ENCODE results near the gene USP50.
"Not testable (repeated sequence)": the region's sequence is repeated elsewhere in the genome, so short reads cannot be mapped to it uniquely, and the experiment has no call there.

The USP50 gene

DNA sequence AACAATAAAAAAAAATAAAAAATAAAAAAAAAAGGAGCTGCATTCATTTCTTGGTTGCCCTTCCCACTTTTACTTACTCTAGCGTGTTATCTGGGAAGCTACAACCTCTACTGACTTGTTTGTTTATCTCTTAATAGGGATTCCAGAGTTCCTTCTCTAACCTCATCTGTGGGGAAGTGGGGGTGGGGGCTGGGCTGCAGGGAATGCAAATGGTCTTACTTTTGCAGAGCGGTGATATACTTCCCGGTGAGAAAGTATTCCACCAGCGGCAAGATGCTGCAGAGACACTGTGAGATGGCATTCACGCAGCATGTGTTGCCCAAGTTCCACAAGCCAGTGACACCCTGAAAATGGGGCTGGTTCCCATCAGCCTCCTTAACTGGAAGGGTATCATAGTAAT lies 2.1 kb downstream of the USP50 start:
- no peak for DNase-seq (ENCODE audit: low read depth in 1 of 2, low spot score in 1 of 2)
- TF ChIP-seq JUND (IDR thresholded peaks at IDR 0.05; ENCODE audit: low read depth): no peak
- in situ Hi-C loops (cut with HindIII; ENCODE audit: low pct_unique_long_range_greater_than_20kb, low sequenced_read_pairs): no loop called here

- in situ Hi-C loops (cut with HindIII; ENCODE audit: low pct_unique_long_range_greater_than_20kb, low sequenced_read_pairs): no loop called here
- no peak for DNase-seq (ENCODE audit: low read depth in 1 of 2, low spot score in 1 of 2)
- TF ChIP-seq JUND (IDR thresholded peaks at IDR 0.05; ENCODE audit: low read depth): no peak
Observed at GRCh38 chr15:50543556-50543955, 2.9 kb downstream of the USP50 start.

DNA sequence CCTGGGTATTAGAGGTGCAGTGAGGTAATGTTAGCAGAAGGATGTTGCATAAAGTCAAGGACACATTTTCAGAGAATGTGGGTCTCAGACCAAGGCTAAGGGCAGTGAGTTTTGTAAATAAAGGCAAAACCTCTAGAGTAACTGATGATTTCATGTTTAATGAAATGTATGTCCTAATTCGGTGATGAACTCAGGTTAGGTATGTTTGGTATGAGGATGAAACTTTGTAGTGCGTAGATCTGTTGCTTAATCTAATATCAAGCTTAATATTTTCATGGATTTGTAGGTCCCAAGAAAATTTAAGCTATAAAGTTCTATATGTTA lies 3.6 kb downstream of the USP50 start:
- no peak for TF ChIP-seq JUND (IDR thresholded peaks at IDR 0.05; ENCODE audit: low read depth)
- DNase-seq (ENCODE audit: low read depth in 1 of 2, low spot score in 1 of 2): no peak
- in situ Hi-C loops (cut with HindIII; ENCODE audit: low pct_unique_long_range_greater_than_20kb, low sequenced_read_pairs): no loop called here

DNA sequence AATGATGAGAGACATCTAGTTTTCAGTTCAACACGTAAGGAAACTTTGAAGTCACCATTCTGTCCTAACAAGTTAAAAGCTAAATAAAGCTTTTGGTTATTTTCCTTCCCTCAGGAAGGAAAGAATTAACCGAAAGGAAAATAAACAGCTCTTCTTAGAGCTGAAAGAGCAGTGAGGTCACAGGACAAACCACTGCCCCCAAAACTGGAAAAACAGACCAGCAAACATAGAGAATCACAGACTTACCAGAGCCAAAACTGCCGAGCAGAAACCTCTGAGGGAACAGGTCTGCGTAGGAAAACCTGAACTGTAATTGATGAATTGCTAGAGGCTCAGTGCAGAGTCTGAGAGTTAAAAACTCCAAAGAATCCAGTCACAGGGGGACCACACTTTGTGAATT lies 14.7 kb downstream of the USP50 start:
- in situ Hi-C loops (cut with HindIII; ENCODE audit: low pct_unique_long_range_greater_than_20kb, low sequenced_read_pairs): no loop called here
- no peak for TF ChIP-seq JUND (IDR thresholded peaks at IDR 0.05; ENCODE audit: low read depth)
- no peak for DNase-seq (ENCODE audit: low read depth in 1 of 2, low spot score in 1 of 2)

DNA sequence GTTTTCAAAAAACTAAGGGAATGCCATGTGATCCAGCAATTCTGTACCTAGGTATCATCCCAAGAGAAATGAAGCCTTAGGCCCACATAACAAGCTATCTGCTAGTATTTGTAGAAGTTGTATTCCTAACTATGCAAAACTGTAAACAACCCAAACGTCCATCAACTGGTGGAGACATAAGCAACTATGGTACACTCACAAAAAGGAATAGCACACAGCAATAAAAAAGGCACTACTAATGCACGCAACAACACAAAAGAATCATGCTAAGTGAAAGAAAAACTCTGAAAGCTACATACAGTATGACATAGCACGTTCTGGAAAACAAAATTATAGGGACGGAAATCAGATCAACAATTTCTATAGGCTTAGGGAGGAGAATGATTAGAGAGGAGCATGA lies 15.3 kb downstream of the USP50 start:
- in situ Hi-C loops (cut with HindIII; ENCODE audit: low pct_unique_long_range_greater_than_20kb, low sequenced_read_pairs): no loop called here

GRCh38 chr15:50523851-50524251 lies 22.6 kb downstream of the USP50 start:
- in situ Hi-C loops (cut with HindIII; ENCODE audit: low pct_unique_long_range_greater_than_20kb, low sequenced_read_pairs): no loop called here
- DNase-seq (ENCODE audit: low read depth in 1 of 2, low spot score in 1 of 2): no peak

More for the DNA sequence above, 15.3 kb downstream of the USP50 start:
- TF ChIP-seq JUND (IDR thresholded peaks at IDR 0.05; ENCODE audit: low read depth): no peak
- DNase-seq (ENCODE audit: low read depth in 1 of 2, low spot score in 1 of 2): no peak

DNA sequence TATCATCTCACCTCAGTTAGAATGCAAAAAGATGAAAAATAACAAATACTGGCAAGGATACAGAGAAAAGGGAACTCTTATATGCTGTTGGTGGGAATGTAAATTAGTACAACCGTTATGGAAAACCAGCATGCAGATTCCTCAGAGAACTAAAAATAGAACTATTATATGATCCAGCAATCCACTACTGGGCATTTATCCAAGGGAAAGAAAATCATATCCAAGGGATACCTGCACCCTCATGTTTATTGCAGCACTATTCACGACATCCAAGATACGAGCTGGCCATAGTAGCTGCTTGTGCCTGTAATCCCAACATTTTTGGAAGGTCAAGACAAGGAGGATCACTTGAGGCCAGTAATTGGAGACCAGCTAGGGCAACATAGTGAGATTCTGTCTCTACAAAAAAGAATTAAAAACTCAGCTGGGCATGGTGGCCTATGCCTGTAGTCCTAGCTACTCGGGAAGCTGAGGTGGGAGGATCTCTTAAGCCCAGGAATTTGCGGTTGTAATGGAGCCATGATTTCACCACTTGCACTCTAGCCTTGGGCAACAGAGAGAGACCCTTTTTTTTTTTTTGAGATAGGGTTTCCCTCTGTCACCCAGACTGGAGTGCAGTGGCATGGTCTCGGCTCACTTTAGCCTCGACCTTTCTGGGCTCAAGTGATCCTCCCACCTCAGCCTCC lies 26.6 kb downstream of the USP50 start:
- in situ Hi-C loops (cut with HindIII; ENCODE audit: low pct_unique_long_range_greater_than_20kb, low sequenced_read_pairs): no loop called here
- no peak for TF ChIP-seq JUND (IDR thresholded peaks at IDR 0.05; ENCODE audit: low read depth)

More at GRCh38 chr15:50523851-50524251, 22.6 kb downstream of the USP50 start:
- TF ChIP-seq JUND (IDR thresholded peaks at IDR 0.05; ENCODE audit: low read depth): no peak

GRCh38 chr15:50513001-50513400 lies 33.5 kb downstream of the USP50 start:
- in situ Hi-C loops (cut with HindIII; ENCODE audit: low pct_unique_long_range_greater_than_20kb, low sequenced_read_pairs): no loop called here
- DNase-seq (ENCODE audit: low read depth in 1 of 2, low spot score in 1 of 2): no peak
- no peak for TF ChIP-seq JUND (IDR thresholded peaks at IDR 0.05; ENCODE audit: low read depth)

More for the DNA sequence above, 26.6 kb downstream of the USP50 start:
- no peak for DNase-seq (ENCODE audit: low read depth in 1 of 2, low spot score in 1 of 2)

DNA sequence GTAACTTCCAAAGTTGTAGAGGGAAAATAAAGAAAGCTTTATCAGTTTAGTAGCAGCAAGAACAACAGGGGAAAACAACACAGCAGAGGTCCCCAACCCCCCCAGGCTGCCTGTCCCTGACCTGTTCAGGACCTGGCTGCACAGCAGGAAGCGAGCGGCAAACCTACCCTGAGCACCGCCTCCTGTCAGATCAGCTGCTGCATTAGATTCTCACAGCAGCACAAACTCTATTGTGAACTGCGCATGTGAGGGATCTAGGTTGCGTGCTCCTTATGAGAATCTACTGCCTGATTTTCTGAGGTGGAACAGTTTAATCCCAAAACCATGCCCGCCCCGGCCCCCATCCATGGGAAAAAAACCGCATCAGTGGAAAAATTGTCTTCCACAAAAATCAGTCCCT lies 40.3 kb downstream of the USP50 start:
- no peak for DNase-seq (ENCODE audit: low read depth in 1 of 2, low spot score in 1 of 2)
- in situ Hi-C loops (cut with HindIII; ENCODE audit: low pct_unique_long_range_greater_than_20kb, low sequenced_read_pairs): no loop called here
- no peak for TF ChIP-seq JUND (IDR thresholded peaks at IDR 0.05; ENCODE audit: low read depth)

DNA sequence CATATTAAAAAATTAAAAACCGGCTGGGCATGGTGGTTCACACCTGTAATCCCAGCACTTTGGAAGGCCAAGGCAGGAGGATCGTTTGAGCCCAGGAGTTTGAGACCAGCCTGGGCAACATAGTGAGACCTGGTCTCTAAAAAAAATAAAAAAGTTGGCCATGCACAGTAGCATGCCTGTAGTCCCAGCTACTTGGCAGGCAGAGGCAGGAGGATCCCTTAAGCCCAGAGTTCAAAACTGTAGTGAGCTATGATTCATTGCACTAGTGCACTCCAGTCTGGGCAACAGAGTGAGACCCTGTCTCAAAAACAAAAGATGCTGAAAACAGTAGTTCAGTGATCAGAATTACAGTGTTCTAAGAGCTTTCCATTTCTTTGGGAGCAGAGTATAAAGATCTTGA lies 40.8 kb downstream of the USP50 start:
- in situ Hi-C loops (cut with HindIII; ENCODE audit: low pct_unique_long_range_greater_than_20kb, low sequenced_read_pairs); DNase-seq (ENCODE audit: low read depth in 1 of 2, low spot score in 1 of 2): not testable (repeated sequence)

DNA sequence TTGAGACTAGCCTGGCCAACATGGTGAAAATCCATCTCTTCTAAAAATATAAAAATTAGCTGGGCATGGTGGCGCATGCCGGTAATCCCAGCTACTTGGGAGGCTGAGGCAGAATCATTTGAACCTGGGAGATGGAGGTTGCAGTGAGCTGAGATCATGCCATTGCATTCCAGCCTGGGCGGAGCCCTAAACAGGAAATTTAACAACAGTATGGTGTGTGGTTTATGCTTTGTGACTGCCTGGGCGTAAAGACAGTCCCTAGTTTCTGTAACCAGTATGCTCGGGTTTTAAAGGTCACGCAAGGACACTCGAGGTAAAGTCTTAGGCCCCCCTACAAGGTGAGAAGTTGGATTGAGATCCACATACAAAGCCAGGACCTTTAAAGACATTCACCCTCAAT lies 43.3 kb downstream of the USP50 start:
- in situ Hi-C loops (cut with HindIII; ENCODE audit: low pct_unique_long_range_greater_than_20kb, low sequenced_read_pairs): no loop called here
- no peak for DNase-seq (ENCODE audit: low read depth in 1 of 2, low spot score in 1 of 2)

DNA sequence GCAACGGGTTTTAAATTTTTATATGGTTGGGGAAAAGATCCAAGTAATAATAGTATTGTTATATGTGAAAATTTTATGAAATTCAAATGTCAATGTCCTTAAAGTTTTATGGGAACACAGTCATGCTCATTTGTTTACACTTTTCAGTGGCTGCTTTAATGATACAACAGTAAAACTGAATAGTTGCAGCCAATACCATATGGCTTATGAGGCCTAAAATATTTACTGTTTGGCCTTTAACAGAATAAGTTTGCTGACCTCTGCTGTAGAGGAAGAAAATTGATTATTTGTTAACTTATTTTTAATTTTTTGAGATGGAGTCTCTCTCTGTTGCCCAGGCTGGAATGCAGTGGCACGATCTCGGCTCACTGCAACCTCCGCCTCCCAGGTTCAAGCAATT lies 44.7 kb downstream of the USP50 start:
- DNase-seq (ENCODE audit: low read depth in 1 of 2, low spot score in 1 of 2): no peak
- in situ Hi-C loops (cut with HindIII; ENCODE audit: low pct_unique_long_range_greater_than_20kb, low sequenced_read_pairs): no loop called here
- no peak for TF ChIP-seq JUND (IDR thresholded peaks at IDR 0.05; ENCODE audit: low read depth)

More for the DNA sequence above, 43.3 kb downstream of the USP50 start:
- TF ChIP-seq JUND (IDR thresholded peaks at IDR 0.05; ENCODE audit: low read depth): no peak

DNA sequence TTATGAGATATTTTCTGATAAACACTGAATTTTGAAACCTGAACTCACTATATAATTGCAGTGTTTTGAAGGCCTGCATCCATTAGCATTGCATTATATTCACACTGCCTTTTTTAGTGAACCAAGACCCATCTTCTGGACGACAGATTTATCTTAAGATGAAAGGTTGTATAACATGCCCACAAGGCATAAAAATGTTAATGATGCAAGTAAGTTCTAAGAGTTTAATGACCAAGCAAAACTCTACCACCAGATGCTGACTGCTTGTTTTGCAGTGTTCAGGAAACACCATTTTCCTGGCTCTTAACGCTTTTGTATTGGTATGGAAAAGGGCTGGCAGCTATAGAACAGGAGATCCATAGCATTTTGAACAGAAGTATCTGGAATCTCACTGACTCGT lies 46.1 kb downstream of the USP50 start:
- in situ Hi-C loops (cut with HindIII; ENCODE audit: low pct_unique_long_range_greater_than_20kb, low sequenced_read_pairs): no loop called here
- no peak for TF ChIP-seq JUND (IDR thresholded peaks at IDR 0.05; ENCODE audit: low read depth)
- DNase-seq (ENCODE audit: low read depth in 1 of 2, low spot score in 1 of 2): no peak

- TF ChIP-seq JUND (IDR thresholded peaks at IDR 0.05; ENCODE audit: low read depth): no peak
- no peak for DNase-seq (ENCODE audit: low read depth in 1 of 2, low spot score in 1 of 2)
- in situ Hi-C loops (cut with HindIII; ENCODE audit: low pct_unique_long_range_greater_than_20kb, low sequenced_read_pairs): no loop called here
Observed at GRCh38 chr15:50496692-50497091, 49.8 kb downstream of the USP50 start.

GRCh38 chr15:50494547-50494946 lies 51.9 kb downstream of the USP50 start:
- DNase-seq (ENCODE audit: low read depth in 1 of 2, low spot score in 1 of 2); in situ Hi-C loops (cut with HindIII; ENCODE audit: low pct_unique_long_range_greater_than_20kb, low sequenced_read_pairs): not testable (repeated sequence)

All from T47D (cell line).